GM12864 (cell line): ENCODE data around the gene FAM174B.

ENCODE experiments used
- DNase-seq: peaks from one replicate; pipeline ENCODE4 v3.0.0-alpha.2; 2011; ENCODE audit warnings: low read depth
- H3K4me3 ChIP-seq: 2 replicates; pipeline ENCODE4 v1.5.1; 2011; ENCODE audit warnings: mild to moderate bottlenecking, low read depth, low read length, control low read depth
- CTCF ChIP-seq: IDR thresholded peaks from 2 replicates; pipeline ENCODE4 v1.5.1; 2011; ENCODE audit warnings: low read depth, mild to moderate bottlenecking, moderate library complexity, low read length, control low read depth, inconsistent platforms; ENCODE audit errors: missing control alignments

The FAM174B gene

DNA sequence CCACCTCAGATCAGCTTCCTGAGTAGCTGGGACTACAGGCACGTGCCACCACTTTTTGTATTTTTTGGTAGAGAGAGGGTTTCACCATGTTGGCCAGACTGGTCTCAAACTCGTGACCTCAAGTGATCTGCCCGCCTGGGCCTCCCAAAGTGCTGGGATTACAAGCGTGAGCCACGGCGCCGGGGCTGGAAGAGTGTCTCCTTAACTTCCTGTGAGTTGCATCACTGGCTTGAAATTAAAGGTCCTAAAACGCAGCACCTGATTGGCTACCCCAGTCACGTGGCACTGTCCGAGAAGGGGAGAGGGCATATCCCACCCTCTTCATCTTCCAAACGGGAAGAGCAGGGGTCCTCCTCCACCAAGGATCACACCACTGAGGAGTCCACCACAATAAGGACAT is 5.5 kb upstream of the FAM174B start:
- no peak for DNase-seq
- H3K4me3 ChIP-seq = no peak overlapping the region
- TF ChIP-seq CTCF = no peak

DNA sequence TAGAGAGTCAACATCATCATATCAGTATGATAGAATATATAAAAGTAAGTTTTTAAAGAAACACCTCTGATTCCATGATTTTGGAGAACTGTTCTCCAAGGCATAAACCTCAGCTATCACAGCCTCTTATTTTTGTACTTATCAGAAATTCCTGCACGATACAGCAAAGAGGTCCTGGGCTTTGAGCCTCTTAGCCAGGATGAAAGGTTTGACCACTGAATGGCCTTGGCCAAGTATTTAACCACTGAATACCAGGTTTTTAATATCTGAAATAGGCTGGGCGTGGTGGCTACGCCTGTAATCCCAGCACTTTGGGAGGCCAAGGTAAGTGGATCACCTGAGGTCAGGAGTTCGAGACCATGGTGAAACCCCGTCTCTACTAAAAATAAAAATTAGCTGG is 1.9 kb upstream of the FAM174B start:
- H3K4me3 ChIP-seq = no peak overlapping the region
- no peak for DNase-seq
- no peak for TF ChIP-seq CTCF

GRCh38 chr15:92656089-92656488 is 514 bp upstream of the FAM174B start:
- no peak for DNase-seq
- H3K4me3 ChIP-seq = peak overlapping the region; percentile 77; the same call in 1 of the 2 replicates
- TF ChIP-seq CTCF = no peak

DNA sequence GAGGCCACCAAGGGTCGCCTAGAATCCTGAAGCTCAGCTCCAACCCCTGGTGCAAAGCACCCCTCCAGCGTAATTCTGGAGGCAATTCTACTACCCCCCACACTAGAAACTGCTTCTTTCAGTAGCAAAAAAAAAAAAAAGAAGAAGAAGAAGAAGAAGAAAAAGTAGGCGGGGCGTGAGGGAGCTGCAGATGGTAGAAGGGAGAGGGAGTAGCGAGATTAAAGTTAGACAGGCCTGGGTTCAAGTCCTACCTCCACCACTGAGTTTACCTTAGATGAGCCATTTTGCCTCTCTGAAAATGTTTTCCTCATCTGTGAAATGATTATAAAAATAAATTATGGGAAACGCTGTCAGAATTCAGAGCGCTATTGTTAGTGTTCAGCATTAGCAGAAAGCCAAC is 913 bp downstream of the FAM174B start:
- H3K4me3 ChIP-seq = peak overlapping the region; percentile 77
- DNase-seq = no peak
- TF ChIP-seq CTCF = no peak

DNA sequence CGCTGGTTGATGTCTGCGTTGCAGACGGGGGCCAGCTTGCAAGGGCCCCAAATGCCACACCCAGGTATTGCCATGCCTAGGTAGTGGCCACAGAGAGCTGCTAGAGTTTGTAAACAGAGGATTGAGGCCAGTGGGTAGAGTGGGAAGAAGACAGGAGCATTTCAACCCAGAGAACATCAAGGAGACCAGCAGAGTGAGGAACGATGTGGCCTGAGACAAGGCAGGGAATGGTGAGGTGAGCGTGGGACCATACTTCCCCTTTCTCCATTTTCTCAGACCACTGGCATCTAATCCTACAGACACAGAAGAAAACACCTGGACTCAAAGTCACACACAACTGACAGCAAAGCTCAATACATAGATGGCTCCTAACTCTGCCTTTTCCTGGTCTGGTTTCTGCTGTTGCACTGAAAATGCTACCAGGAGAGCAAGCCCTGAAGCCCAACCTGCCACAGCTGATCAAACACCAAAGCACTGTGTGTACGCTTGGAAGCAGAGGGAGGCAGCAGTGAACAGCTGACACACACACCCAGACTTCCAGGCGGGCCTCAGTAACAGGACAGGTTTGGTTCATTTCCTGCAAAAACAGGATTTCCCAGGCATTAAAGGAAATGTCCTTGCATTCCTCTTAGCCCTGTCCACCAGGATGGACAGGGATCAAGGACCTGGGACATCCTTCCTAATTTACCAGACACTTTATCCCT is 1.6 kb downstream of the FAM174B start:
- no peak for DNase-seq
- TF ChIP-seq CTCF = no peak
- peak overlapping the region; percentile 77 for H3K4me3 ChIP-seq

DNA sequence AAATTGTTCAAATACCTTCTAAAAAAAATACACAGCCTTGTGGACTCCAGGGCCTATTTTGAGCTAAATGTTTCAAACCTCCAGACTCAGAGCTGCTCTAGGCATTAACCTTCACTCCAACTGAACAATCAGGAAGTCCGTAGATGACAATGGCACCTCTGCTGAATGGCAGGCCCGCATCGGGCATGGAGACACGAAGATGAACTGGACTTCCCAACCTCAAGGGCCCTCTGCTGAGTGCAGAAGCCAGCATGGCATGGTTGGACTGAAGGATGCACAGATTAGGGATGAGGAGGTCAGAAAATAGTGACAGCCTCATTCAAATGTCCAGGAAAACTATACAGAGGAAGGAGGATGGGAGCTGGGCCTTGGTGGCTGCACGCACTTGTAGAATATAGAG is 2.2 kb downstream of the FAM174B start:
- H3K4me3 ChIP-seq = no peak overlapping the region
- TF ChIP-seq CTCF = no peak
- DNase-seq = no peak

DNA sequence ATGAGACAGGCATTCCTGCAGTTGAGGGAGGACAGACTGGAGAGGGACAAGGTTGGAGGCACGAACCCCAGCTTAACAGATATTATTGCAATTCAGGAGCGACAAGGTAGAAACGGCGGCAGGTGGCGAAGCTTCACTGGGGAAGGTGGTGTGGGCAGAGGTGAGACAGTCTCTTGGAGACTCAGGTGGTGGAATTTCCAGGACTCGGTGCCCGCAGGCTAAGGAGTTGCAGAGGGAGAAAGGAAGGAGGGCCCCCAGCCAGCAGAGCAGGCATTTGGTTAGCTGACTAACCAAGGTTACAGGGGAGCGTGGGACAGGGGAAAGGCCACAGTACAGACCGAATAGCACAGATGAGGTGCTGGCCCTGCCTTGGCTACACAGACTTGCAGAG is 3.0 kb downstream of the FAM174B start:
- H3K4me3 ChIP-seq = no peak overlapping the region
- DNase-seq = no peak
- TF ChIP-seq CTCF = no peak
